HG03460 (cell line): ENCODE measurements around the gene EFCAB6.

Source experiments
- ATAC-seq: cut with Tn5 transposase; IDR thresholded peaks from one replicate; pipeline ENCODE4 v1.9.1; 2021; ENCODE audit not compliant: unreplicated experiment

EFCAB6 gene

GRCh38 chr22:43749473-43749872 lies 62.6 kb downstream of the EFCAB6 start:
- ATAC-seq: no peak

- no peak for ATAC-seq
These were observed 64.2 kb downstream of the EFCAB6 start for GRCh38 chr22:43747877-43748276.

GRCh38 chr22:43747058-43747457 lies 65.0 kb downstream of the EFCAB6 start:
- ATAC-seq: no peak

- no peak for ATAC-seq
These were observed 66.2 kb downstream of the EFCAB6 start for GRCh38 chr22:43745783-43746356.

GRCh38 chr22:43745411-43745770 lies 66.7 kb downstream of the EFCAB6 start:
- no peak for ATAC-seq

GRCh38 chr22:43744700-43745410 lies 67.2 kb downstream of the EFCAB6 start:
- ATAC-seq: no peak

- ATAC-seq: no peak
These were observed 68.0 kb downstream of the EFCAB6 start for GRCh38 chr22:43743929-43744643.

- no peak for ATAC-seq
These were observed 69.0 kb downstream of the EFCAB6 start for GRCh38 chr22:43743131-43743530.

GRCh38 chr22:43742154-43742950 lies 69.8 kb downstream of the EFCAB6 start:
- ATAC-seq: no peak

- no peak for ATAC-seq
These were observed 71.4 kb downstream of the EFCAB6 start for GRCh38 chr22:43740587-43741270.

- no peak for ATAC-seq
These were observed 72.2 kb downstream of the EFCAB6 start for GRCh38 chr22:43739851-43740379.

GRCh38 chr22:43737150-43737828 lies 74.8 kb downstream of the EFCAB6 start:
- no peak for ATAC-seq

GRCh38 chr22:43736651-43737050 lies 75.5 kb downstream of the EFCAB6 start:
- no peak for ATAC-seq

GRCh38 chr22:43734370-43735150 lies 77.5 kb downstream of the EFCAB6 start:
- ATAC-seq: no peak

- no peak for ATAC-seq
These were observed 79.0 kb downstream of the EFCAB6 start for GRCh38 chr22:43733138-43733537.

- no peak for ATAC-seq
These were observed 80.1 kb downstream of the EFCAB6 start for GRCh38 chr22:43731988-43732387.

GRCh38 chr22:43726964-43727543 lies 85.1 kb downstream of the EFCAB6 start:
- ATAC-seq: no peak

GRCh38 chr22:43726322-43726721 lies 85.8 kb downstream of the EFCAB6 start:
- no peak for ATAC-seq

GRCh38 chr22:43723816-43724215 lies 88.3 kb downstream of the EFCAB6 start:
- ATAC-seq: no peak
